Activated naive CD4-positive, alpha-beta T cell treated with anti-CD3 and anti-CD28 coated beads, Interleukin-2, amount 10 ng/mL, durations not matched to agents 7 days and 5 days (primary cell): ENCODE data around the gene PTPRK.

ENCODE experiments used
- CTCF ChIA-PET: fragments of 350-600 bp; sonication (Branson Sonifier 250); formaldehyde crosslinking; loops from one replicate; lab custom pipeline; 2021; ENCODE audit warnings: antibody characterized with exemption; lab: Charles Lee
- DNase-seq: peaks from one replicate; pipeline ENCODE4 v3.0.0-alpha.2; 2020
- H3K27ac Mint-ChIP-seq: one replicate; pipeline ENCODE4 v1.8.0; 2021; ENCODE audit warnings: mild to moderate bottlenecking, moderate library complexity, mixed read lengths
- H3K27me3 Mint-ChIP-seq: one replicate; pipeline ENCODE4 v1.8.0; 2021; ENCODE audit warnings: mild to moderate bottlenecking, mixed read lengths
- H3K36me3 Mint-ChIP-seq: one replicate; pipeline ENCODE4 v1.8.0; 2021; ENCODE audit warnings: mixed read lengths
- H3K4me1 Mint-ChIP-seq: one replicate; pipeline ENCODE4 v1.8.0; 2021; ENCODE audit warnings: mixed read lengths
- H3K4me3 Mint-ChIP-seq: one replicate; pipeline ENCODE4 v1.8.0; 2021; ENCODE audit warnings: mild to moderate bottlenecking, moderate library complexity, mixed read lengths
- H3K9me3 Mint-ChIP-seq: one replicate; pipeline ENCODE4 v1.8.0; 2021; ENCODE audit warnings: mixed read lengths

PTPRK gene

DNA sequence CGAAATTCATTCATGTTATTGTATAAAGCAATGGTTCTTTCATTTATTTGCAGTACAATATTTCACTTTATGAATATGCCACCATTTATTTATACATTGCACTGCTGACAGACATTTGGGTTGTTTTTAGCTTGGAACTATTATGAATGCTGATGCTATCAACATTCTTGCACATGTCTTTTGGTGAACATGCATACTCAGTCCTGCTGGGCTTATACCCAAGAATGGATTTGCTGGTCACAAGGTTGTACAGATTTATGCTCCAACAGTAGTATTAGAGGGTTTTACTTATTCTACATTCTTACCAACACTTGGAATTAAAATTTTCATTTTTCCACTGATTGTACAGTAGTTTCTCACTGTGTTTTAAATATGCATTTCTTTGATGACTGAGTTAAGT is 126.2 kb downstream of the PTPRK start:
- CTCF ChIA-PET = no interaction called here
- DNase-seq = no peak
- Mint-ChIP-seq H3K4me3 (no peak overlapping the region), H3K27ac (no peak overlapping the region), H3K9me3 (no peaks in the 10 kb centered on the region), H3K27me3 (no peaks in the 10 kb centered on the region), H3K4me1 (no peaks in the 10 kb centered on the region), H3K36me3 (no peaks in the 10 kb centered on the region)

- H3K27ac Mint-ChIP-seq = no peak overlapping the region
- no peaks in the 10 kb centered on the region for H3K36me3 Mint-ChIP-seq
- no peaks in the 10 kb centered on the region for H3K4me1 Mint-ChIP-seq
- H3K4me3 Mint-ChIP-seq = no peak overlapping the region
- no peak for DNase-seq
- CTCF ChIA-PET = no interaction called here
- no peaks in the 10 kb centered on the region for H3K27me3 Mint-ChIP-seq
- H3K9me3 Mint-ChIP-seq = no peaks in the 10 kb centered on the region
Observed at GRCh38 chr6:128389820-128390534, 130.4 kb downstream of the PTPRK start.

GRCh38 chr6:128388380-128388779 is 132.0 kb downstream of the PTPRK start:
- no peaks in the 10 kb centered on the region for H3K36me3 Mint-ChIP-seq
- H3K9me3 Mint-ChIP-seq = no peaks in the 10 kb centered on the region
- no peak overlapping the region for H3K27ac Mint-ChIP-seq
- H3K4me3 Mint-ChIP-seq = no peak overlapping the region
- H3K27me3 Mint-ChIP-seq = no peaks in the 10 kb centered on the region
- CTCF ChIA-PET = no interaction called here
- H3K4me1 Mint-ChIP-seq = no peaks in the 10 kb centered on the region
- DNase-seq = no peak

- DNase-seq = no peak
- H3K9me3 Mint-ChIP-seq = peaks cover 11% of the 10 kb centered on the region
- no peaks in the 10 kb centered on the region for H3K27me3 Mint-ChIP-seq
- no peaks in the 10 kb centered on the region for H3K4me1 Mint-ChIP-seq
- CTCF ChIA-PET = no interaction called here
- no peaks in the 10 kb centered on the region for H3K36me3 Mint-ChIP-seq
- no peak overlapping the region for H3K4me3 Mint-ChIP-seq
- no peak overlapping the region for H3K27ac Mint-ChIP-seq
Observed at GRCh38 chr6:128380891-128381290, 139.5 kb downstream of the PTPRK start.

DNA sequence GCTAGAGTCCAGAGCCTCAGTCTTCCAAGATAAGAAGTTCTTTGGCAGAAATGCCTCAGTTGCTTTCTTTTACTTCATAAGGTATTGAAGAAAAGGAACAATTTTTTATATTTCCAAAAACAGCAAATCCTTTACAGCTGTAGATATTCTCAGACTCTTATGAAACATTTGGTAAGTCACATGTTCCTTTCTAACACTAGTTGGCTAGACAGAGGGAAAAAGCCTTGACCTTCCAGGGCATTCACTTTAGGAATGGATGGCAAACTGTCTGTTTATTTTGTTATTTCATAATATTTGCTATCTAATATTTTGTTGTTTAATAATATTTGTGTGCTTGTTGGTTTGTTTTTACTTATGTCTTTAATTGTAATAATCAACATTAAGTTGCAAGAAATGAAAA is 140.8 kb downstream of the PTPRK start:
- H3K4me1 Mint-ChIP-seq = no peaks in the 10 kb centered on the region
- CTCF ChIA-PET = no interaction called here

DNA sequence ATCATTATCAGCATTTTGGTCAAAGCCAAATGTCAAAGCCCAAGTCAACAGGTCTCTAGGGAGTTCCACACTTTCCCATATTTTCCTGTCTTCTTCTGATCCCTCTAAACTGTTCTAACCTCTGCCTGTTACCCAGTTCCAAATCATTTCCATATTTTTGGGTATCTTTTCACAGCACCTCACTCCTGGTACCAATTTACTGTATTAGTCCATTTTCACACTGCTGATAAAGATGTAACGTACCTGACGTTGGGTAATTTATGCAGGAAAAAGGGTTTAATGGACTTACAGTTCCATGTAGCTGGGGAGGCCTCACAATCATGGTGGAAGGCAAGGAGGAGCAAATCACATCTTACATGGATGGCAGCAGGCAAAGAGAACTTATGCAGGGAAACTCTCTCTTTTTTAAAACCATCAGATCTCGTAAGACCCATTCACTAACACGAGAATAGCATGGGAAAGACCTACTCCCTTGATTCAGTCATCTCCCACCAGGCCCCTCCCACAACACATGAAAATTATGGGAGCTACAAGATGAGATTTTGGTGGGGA is 143.4 kb downstream of the PTPRK start:
- peaks cover 12% of the 10 kb centered on the region for H3K9me3 Mint-ChIP-seq
- no peaks in the 10 kb centered on the region for H3K36me3 Mint-ChIP-seq
- no peak overlapping the region for H3K4me3 Mint-ChIP-seq
- H3K27ac Mint-ChIP-seq = no peak overlapping the region
- H3K4me1 Mint-ChIP-seq = peaks cover 2% of the 10 kb centered on the region
- CTCF ChIA-PET = no interaction called here
- DNase-seq = no peak
- no peaks in the 10 kb centered on the region for H3K27me3 Mint-ChIP-seq

More for the DNA sequence above, 140.8 kb downstream of the PTPRK start:
- DNase-seq = no peak
- Mint-ChIP-seq H3K27me3 (no peaks in the 10 kb centered on the region), H3K4me3 (no peak overlapping the region), H3K27ac (no peak overlapping the region), H3K36me3 (no peaks in the 10 kb centered on the region), H3K9me3 (peaks cover 12% of the 10 kb centered on the region)

GRCh38 chr6:128371136-128371535 is 149.3 kb downstream of the PTPRK start:
- no peaks in the 10 kb centered on the region for H3K27me3 Mint-ChIP-seq

GRCh38 chr6:128370072-128370471 is 150.3 kb downstream of the PTPRK start:
- Mint-ChIP-seq H3K4me1 (peaks cover 7% of the 10 kb centered on the region), H3K27me3 (no peaks in the 10 kb centered on the region), H3K9me3 (no peaks in the 10 kb centered on the region), H3K4me3 (no peak overlapping the region), H3K36me3 (no peaks in the 10 kb centered on the region), H3K27ac (no peak overlapping the region)
- DNase-seq = no peak
- CTCF ChIA-PET = no interaction called here

More at GRCh38 chr6:128371136-128371535, 149.3 kb downstream of the PTPRK start:
- H3K4me1 Mint-ChIP-seq = peaks cover 7% of the 10 kb centered on the region
- H3K36me3 Mint-ChIP-seq = no peaks in the 10 kb centered on the region
- no peak overlapping the region for H3K4me3 Mint-ChIP-seq
- DNase-seq = no peak
- peaks cover 4% of the 10 kb centered on the region for H3K9me3 Mint-ChIP-seq
- CTCF ChIA-PET = no interaction called here
- H3K27ac Mint-ChIP-seq = no peak overlapping the region

GRCh38 chr6:128368213-128368944 is 152.0 kb downstream of the PTPRK start:
- Mint-ChIP-seq H3K36me3 (no peaks in the 10 kb centered on the region), H3K9me3 (no peaks in the 10 kb centered on the region), H3K27me3 (no peaks in the 10 kb centered on the region), H3K4me3 (no peak overlapping the region), H3K27ac (no peak overlapping the region), H3K4me1 (peaks cover 7% of the 10 kb centered on the region)
- CTCF ChIA-PET = no interaction called here
- DNase-seq = no peak

DNA sequence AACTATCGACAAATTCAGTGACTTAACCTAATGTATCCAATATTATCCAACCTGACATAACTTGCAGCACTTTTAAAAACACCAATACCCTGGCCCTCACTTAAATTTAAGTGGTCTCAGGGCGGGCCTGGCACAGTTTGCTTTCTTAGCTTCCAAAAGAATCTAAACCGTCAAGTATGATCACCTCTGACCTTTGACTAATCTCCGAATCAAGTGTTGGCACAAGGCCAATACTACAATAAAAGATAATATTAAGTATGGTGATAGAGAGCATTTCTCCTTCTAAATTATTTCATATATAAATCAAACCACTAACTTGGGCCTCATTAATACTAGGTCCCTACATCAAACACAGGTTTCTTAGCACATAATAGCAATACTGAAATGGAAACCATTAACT is 153.0 kb downstream of the PTPRK start:
- peaks cover 7% of the 10 kb centered on the region for H3K4me1 Mint-ChIP-seq
- H3K27me3 Mint-ChIP-seq = no peaks in the 10 kb centered on the region
- no peak for DNase-seq
- no peaks in the 10 kb centered on the region for H3K9me3 Mint-ChIP-seq
- H3K36me3 Mint-ChIP-seq = no peaks in the 10 kb centered on the region
- CTCF ChIA-PET = no interaction called here
- no peak overlapping the region for H3K27ac Mint-ChIP-seq
- H3K4me3 Mint-ChIP-seq = no peak overlapping the region

- Mint-ChIP-seq H3K27ac (no peak overlapping the region), H3K4me3 (no peak overlapping the region), H3K4me1 (no peaks in the 10 kb centered on the region), H3K9me3 (no peaks in the 10 kb centered on the region), H3K36me3 (no peaks in the 10 kb centered on the region), H3K27me3 (no peaks in the 10 kb centered on the region)
- CTCF ChIA-PET = no interaction called here
- no peak for DNase-seq
Observed at GRCh38 chr6:128365520-128366160, 154.8 kb downstream of the PTPRK start.

GRCh38 chr6:128364766-128365519 is 155.5 kb downstream of the PTPRK start:
- H3K27me3 Mint-ChIP-seq = no peaks in the 10 kb centered on the region
- H3K36me3 Mint-ChIP-seq = no peaks in the 10 kb centered on the region
- no peak overlapping the region for H3K27ac Mint-ChIP-seq
- H3K4me1 Mint-ChIP-seq = no peaks in the 10 kb centered on the region
- no peak for DNase-seq
- H3K9me3 Mint-ChIP-seq = no peaks in the 10 kb centered on the region
- H3K4me3 Mint-ChIP-seq = no peak overlapping the region
- CTCF ChIA-PET = no interaction called here

GRCh38 chr6:128363020-128363813 is 157.2 kb downstream of the PTPRK start:
- Mint-ChIP-seq H3K27me3 (no peaks in the 10 kb centered on the region), H3K36me3 (no peaks in the 10 kb centered on the region), H3K4me3 (no peak overlapping the region), H3K9me3 (no peaks in the 10 kb centered on the region), H3K27ac (no peak overlapping the region), H3K4me1 (no peaks in the 10 kb centered on the region)
- CTCF ChIA-PET = interaction anchor here (0.6 kb wide), 1 partner anchor 62 kb away, joined by 3 read pairs; no protein-coding TSS in a partner anchor
- no peak for DNase-seq
